GM10266 (cell line): ENCODE data around the gene FHIT.

Source experiments
- DNase-seq: peaks from one replicate; pipeline ENCODE4 v3.0.0; 2012; ENCODE audit errors: extremely low spot score
- TF ChIP-seq, protein P1 (sequence below): IDR thresholded peaks from 2 replicates; pipeline ENCODE4 v1.5.1; 2012; ENCODE audit warnings: mild to moderate bottlenecking, low read depth; ENCODE audit not compliant: control insufficient read depth, insufficient read depth; ENCODE audit errors: missing control alignments

The FHIT gene

DNA sequence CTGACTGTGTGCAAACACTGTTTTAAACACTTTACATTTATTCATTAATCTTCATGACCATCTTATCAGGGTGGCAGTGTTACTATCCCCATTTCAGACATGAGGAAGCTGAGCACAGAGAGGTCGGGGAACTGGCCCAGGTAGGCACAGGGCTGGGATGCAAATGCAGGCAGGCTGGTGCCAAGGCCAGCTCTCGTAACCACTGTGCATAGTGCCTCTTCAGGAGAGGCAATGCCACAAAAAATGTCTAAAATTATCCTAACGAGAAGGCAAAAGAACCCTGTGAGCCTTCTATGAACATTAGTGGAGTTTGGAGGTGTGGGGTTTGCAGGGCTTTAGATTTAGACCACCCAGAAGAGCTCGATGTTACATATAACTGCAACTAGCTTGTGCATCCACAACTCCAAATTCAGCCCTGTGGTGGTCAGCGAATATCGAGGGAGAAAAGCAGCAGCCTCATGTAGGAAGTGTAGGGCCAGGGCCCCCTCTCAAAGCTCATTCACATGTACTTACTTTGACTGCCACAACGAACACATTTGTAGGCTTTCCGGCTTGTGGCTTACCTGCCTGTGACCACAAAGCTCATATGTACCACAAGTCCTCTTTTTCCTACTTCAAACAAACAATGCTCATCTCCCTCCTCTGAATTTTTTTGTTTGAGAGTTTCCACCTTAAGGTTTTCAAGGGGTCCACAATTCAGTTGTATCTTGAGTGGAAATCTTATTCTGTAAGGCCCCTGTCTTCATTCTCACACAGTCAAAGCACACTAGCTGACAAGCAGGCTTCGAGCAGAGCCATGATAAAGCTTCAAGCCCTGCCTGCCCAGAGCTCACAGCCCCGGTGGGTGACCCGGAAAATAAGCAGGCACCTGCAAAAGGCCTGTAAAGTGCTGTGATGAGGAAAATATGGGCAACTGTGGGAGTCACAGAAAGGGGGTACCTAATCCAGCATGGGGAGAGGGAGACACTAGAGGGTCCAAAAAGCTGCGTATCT lies 1478.5 kb downstream of the FHIT start:
- no peak for DNase-seq
- TF ChIP-seq, protein P1, sequence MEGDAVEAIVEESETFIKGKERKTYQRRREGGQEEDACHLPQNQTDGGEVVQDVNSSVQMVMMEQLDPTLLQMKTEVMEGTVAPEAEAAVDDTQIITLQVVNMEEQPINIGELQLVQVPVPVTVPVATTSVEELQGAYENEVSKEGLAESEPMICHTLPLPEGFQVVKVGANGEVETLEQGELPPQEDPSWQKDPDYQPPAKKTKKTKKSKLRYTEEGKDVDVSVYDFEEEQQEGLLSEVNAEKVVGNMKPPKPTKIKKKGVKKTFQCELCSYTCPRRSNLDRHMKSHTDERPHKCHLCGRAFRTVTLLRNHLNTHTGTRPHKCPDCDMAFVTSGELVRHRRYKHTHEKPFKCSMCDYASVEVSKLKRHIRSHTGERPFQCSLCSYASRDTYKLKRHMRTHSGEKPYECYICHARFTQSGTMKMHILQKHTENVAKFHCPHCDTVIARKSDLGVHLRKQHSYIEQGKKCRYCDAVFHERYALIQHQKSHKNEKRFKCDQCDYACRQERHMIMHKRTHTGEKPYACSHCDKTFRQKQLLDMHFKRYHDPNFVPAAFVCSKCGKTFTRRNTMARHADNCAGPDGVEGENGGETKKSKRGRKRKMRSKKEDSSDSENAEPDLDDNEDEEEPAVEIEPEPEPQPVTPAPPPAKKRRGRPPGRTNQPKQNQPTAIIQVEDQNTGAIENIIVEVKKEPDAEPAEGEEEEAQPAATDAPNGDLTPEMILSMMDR: no peak

DNA sequence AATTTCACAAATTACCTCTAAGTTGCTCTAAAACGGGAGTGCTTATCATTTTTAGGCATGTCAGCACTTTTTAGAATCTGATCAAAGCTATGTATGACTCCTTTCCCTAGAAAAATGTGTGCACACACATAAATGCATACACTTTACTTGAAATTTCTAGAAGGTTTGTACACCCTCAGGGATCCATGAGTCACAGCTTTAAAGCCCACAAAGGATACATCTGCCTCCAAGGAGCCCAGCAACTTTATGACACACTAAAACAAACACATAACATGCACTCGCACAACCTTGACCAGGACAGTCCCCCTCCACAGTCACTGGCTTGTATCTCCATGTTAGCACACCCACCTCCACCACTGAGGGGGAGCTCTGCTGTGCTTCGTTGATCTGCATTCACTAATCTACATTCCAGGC lies 1479.5 kb downstream of the FHIT start:
- DNase-seq: no peak
- TF ChIP-seq, protein P1: no peak

DNA sequence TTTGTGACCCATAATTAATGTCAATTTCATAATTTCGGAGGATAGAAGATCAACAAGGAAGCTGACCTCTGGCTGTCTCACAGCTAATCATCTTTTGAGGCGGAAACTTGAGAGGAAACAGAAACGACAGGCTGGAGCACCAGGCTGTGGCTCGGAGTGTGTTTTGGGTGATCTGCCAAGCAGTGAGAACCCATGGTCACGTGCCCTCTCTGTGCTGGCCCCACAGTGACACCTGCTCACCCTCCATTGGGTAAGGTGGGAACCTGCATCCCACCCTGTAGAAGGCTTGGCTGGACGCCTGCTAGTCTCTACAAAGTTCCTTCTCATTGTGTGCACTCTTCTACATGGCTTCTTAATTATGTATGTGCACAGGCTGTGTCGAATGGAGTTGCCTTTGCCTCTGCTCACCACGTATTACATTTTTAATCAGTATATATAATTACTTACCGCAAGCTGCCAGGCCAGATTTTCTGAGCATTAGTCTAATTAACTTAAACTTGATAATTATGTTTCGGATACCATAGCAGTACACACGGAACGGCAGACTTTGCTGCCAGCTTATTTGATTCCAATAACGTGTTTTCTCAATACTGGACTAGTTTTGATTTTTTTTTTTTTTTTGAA lies 1482.0 kb downstream of the FHIT start:
- TF ChIP-seq, protein P1: no peak
- DNase-seq: no peak

DNA sequence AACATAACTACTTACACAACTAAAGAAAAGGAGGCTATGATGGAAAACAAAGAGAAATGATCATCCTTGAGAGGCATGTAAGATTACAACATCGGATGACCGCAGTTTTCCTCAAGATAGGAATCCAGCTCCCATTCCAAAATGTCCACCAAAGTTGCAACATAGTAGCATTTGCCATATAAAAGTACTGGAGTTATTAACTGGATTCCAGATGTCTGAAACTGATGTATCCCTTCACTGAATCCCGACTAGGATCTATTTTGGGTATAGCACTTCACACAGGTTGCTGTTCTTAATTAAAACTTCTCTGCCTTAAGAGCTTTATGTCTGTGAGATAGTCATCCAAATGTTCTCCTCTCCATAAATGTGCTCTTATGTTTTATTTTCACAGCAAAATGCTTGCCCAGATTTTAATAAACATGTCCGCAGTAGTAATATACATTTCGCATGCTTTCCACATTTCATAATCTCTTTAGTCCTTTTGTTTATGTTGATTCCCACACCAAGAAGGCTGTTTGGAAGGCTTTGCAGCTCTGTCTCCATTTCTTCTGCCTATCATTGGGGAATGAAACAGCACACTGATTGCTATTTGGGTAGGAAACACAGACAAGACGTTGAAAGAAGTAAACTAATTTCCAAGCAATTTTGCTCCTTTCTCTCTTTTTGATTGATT lies 1484.9 kb downstream of the FHIT start:
- DNase-seq: no peak
- TF ChIP-seq, protein P1: no peak

DNA sequence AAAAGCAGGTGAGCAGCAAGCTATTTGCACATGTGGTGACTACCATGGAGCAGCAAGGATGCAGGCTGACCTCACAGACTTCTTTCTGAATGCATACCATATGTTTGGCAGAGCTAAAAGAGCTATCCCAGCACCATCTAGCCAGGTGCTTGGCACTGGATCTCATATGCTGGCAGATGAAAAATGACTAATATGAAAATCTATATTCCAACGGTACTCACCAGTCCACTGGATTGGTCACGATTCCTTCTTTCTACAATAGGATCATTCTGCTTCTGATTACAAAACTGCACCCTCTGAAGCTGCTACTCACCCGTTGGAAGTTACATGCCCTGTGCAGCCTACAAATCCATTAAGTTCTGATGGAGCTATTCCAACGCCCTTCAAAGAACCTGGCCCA lies 1487.1 kb downstream of the FHIT start:
- TF ChIP-seq, protein P1: no peak
- DNase-seq: no peak

DNA sequence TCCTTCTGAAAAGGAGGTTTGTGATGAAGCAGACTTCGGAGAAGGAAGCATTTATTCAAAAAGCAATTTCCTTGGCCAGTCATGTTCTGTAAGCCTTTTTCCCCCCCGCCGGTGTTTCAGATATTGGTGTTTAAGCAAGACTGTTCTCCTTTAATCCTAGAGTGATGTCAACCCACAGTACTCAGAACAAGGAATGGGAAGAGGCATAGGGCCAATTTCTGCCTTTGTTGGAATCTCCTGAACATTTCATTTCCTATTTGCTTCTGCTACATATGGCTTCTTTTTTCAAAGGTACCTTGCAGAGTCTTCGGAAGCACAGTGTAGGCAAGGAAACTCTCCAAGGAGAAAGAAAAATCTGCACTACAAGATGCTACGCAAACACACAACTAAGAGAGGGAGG lies 1488.3 kb downstream of the FHIT start:
- no peak for DNase-seq
- TF ChIP-seq, protein P1: no peak
